HepG2 (cell line): ENCODE results near the gene PIEZO1. TPM values are rescaled to one million over a fixed set of nuclear protein-coding genes. Genes with fewer than 3 reads are reported as not detected.

Source experiments
- CHD4 ChIP-seq: fragments of 200-600 bp; sonication (generic); IDR thresholded peaks from 2 replicates; pipeline ENCODE4 v1.7.0; 2017; ENCODE audit warnings: mild to moderate bottlenecking, low read length, borderline replicate concordance
- EEA1 ChIP-seq: sonication (generic); formaldehyde crosslinking; IDR thresholded peaks from 2 replicates; pipeline ENCODE4 v1.5.1; 2020; ENCODE audit warnings: mild to moderate bottlenecking, missing genetic modification reagents, borderline replicate concordance
- FOXA3 ChIP-seq: IDR thresholded peaks from 2 replicates; pipeline ENCODE4 v1.6.1; 2016; ENCODE audit warnings: missing genetic modification reagents, missing compliant biosample characterization
- GTF2F1 ChIP-seq: fragments of 150-350 bp; IDR thresholded peaks from 2 replicates; pipeline ENCODE4 v1.6.1; 2014; ENCODE audit warnings: low read length
- HDAC1 ChIP-seq: sonication (generic); formaldehyde crosslinking; IDR thresholded peaks from 2 replicates; pipeline ENCODE4 v1.5.1; 2020; ENCODE audit warnings: mild to moderate bottlenecking, missing genetic modification reagents
- MATR3 ChIP-seq: sonication (generic); formaldehyde crosslinking; IDR thresholded peaks from 2 replicates; pipeline ENCODE4 v1.4.0; 2020; ENCODE audit warnings: missing genetic modification reagents
- NBN ChIP-seq: fragments of 450-650 bp; conservative IDR thresholded peaks from 2 replicates; pipeline ENCODE4 v1.6.1; 2017
- POLR2A ChIP-seq, 2 experiments: IDR thresholded peaks; 2 replicates each; pipeline ENCODE4 v1.6.1; 2011; ENCODE audit warnings: low read depth in 2 of 2, low read length in 2 of 2, mild to moderate bottlenecking in 1 of 2, moderate library complexity in 1 of 2; ENCODE audit not compliant: insufficient read depth in 1 of 2
- RFX5 ChIP-seq: IDR thresholded peaks from 2 replicates; pipeline ENCODE4 v1.6.1; 2011; ENCODE audit warnings: low read depth, low read length, improper control_type of control experiment
- SRSF4 ChIP-seq: fragments of 200-400 bp; formaldehyde crosslinking; IDR thresholded peaks from one replicate; pipeline ENCODE4 v1.6.1; 2018; ENCODE audit warnings: mild to moderate bottlenecking, low read depth, low read length, moderate library complexity; ENCODE audit not compliant: poor library complexity, severe bottlenecking
- ZC3H13 ChIP-seq: sonication (generic); formaldehyde crosslinking; IDR thresholded peaks from 2 replicates; pipeline ENCODE4 v1.8.1; 2023; ENCODE audit warnings: mild to moderate bottlenecking, missing genetic modification reagents, moderate library complexity
- ZNF17 ChIP-seq: sonication (generic); formaldehyde crosslinking; IDR thresholded peaks from 2 replicates; pipeline ENCODE4 v1.5.0; 2020; ENCODE audit warnings: mild to moderate bottlenecking, missing genetic modification reagents
- ZNF383 ChIP-seq: sonication (generic); formaldehyde crosslinking; IDR thresholded peaks from 2 replicates; pipeline ENCODE4 v1.4.0; 2020; ENCODE audit warnings: missing genetic modification reagents, mild to moderate bottlenecking, borderline replicate concordance
- ZNF549 ChIP-seq: sonication (generic); formaldehyde crosslinking; IDR thresholded peaks from 2 replicates; pipeline ENCODE4 v1.5.0; 2020; ENCODE audit warnings: missing genetic modification reagents
- polyA plus RNA-seq, 8 experiments: library from polyadenylated mRNA; depleted of rRNA in 3 of 8; stranded (reverse) in 7 of 8; unstranded in 1 of 8; fragments of >200 nt; fragmentation: Illumina TruSeq in 4 of 8; extraction: Trizol in 4 of 8; gene quantifications; 2 replicates each; pipeline versions ENCODE4 v1.2.1 to v1.2.3, GENCODE V29; 2011 to 2016; ENCODE audit warnings: low read depth in 4 of 8, missing spikeins in 1 of 8, mixed read lengths in 1 of 8; ENCODE audit not compliant: insufficient read depth in 1 of 8
- total RNA-seq, 5 experiments: library from RNA; depleted of rRNA; stranded (reverse); fragments of >200 nt; fragmentation: Illumina TruSeq; extraction: Trizol; gene quantifications; 2 replicates each; pipeline ENCODE4 v1.2.3, GENCODE V29; 2016; ENCODE audit warnings: low read depth in 1 of 5
- TF ChIP-seq, protein P1 (sequence below): sonication (generic); formaldehyde crosslinking; IDR thresholded peaks from 2 replicates; pipeline ENCODE4 v1.4.0; 2020; ENCODE audit warnings: mild to moderate bottlenecking, missing genetic modification reagents
- TF ChIP-seq, protein P2 (sequence below): sonication (generic); formaldehyde crosslinking; IDR thresholded peaks from 2 replicates; pipeline ENCODE4 v1.4.0; 2020; ENCODE audit warnings: missing genetic modification reagents

PIEZO1 gene
- total and polyA plus RNA-seq, 2 of the 13 experiments (the other 11 are each of a cell fraction or from before 2014, with no cell fraction given) = 67.9 to 85.0 TPM

- TF ChIP-seq, protein P1, sequence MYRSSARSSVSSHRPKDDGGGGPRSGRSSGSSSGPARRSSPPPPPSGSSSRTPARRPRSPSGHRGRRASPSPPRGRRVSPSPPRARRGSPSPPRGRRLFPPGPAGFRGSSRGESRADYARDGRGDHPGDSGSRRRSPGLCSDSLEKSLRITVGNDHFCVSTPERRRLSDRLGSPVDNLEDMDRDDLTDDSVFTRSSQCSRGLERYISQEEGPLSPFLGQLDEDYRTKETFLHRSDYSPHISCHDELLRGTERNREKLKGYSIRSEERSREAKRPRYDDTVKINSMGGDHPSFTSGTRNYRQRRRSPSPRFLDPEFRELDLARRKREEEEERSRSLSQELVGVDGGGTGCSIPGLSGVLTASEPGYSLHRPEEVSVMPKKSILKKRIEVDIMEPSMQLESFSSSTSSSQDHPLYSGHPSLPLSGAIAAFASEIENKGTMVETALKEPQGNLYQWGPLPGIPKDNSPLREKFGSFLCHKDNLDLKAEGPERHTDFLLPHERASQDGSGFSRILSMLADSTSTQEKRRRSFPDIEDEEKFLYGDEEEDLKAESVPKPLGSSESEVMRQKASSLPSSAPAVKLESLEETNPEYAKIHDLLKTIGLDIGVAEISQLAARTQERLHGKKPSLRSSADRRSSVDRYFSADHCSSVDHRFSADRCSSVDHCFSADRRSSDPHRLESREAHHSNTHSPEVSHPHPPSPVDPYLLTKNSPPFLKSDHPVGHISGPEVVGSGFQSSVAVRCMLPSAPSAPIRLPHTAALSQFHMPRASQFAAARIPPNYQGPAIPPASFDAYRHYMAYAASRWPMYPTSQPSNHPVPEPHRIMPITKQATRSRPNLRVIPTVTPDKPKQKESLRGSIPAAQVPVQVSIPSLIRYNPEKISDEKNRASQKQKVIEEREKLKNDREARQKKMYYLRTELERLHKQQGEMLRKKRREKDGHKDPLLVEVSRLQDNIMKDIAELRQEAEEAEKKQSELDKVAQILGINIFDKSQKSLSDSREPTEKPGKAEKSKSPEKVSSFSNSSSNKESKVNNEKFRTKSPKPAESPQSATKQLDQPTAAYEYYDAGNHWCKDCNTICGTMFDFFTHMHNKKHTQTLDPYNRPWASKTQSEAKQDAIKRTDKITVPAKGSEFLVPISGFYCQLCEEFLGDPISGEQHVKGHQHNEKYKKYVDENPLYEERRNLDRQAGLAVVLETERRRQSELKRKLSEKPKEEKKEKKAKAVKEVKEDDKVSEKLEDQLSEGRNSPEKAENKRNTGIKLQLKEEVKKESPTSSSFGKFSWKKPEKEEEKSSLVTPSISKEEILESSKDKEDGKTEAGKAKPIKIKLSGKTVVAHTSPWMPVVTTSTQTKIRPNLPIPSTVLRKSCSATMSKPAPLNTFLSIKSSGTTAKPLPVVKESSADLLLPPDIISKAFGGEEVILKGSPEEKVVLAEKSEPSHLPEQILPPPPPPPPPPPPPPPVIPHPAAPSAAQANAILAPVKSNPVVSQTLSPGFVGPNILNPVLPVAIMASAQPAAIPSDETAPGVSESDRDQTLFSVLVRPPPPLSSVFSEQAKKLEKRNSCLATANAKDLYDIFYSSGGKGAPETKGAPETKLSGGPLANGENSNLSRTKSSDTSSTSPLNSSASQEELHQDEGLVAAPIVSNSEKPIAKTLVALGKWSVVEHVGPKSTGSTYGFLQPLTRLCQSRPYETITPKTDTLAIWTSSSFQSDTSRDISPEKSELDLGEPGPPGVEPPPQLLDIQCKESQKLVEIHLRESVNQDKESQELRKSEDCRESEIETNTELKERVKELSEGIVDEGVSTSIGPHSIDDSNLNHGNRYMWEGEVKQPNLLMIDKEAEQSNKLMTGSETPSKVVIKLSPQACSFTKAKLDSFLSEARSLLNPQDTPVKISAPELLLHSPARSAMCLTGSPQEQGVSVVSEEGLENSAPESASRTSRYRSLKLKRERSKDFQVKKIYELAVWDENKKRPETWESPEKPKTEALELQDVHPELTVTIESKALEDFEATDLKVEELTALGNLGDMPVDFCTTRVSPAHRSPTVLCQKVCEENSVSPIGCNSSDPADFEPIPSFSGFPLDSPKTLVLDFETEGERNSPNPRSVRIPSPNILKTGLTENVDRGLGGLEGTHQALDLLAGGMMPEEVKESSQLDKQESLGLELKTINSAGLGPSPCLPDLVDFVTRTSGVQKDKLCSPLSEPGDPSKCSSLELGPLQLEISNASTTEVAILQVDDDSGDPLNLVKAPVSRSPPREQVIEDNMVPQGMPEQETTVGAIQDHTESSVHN (CRISPR knock-in tag) = no peak
- TF ChIP-seq GTF2F1 (no peak), CHD4 (no peak), NBN (no peak), RFX5 (no peak), ZC3H13 (peak; percentile 56; the same call in 1 of the 2 replicates), MATR3 (CRISPR knock-in tag) (no peak), FOXA3 (CRISPR knock-in tag) (no peak), EEA1 (0 out of 2 replicates have a peak, but pooled peaks have one; percentile 68), SRSF4 (no peak), ZNF549 (CRISPR knock-in tag) (no peak), HDAC1 (CRISPR knock-in tag) (peak; percentile 36; the same call in 1 of the 2 replicates), ZNF383 (CRISPR knock-in tag) (no peak), POLR2A (IDR thresholded peaks at IDR 0.05; ENCODE audit: insufficient read depth in 1 of 2, low read depth in 2 of 2, low read length in 2 of 2) (no peak), ZNF17 (no peak)
- TF ChIP-seq, protein P2, sequence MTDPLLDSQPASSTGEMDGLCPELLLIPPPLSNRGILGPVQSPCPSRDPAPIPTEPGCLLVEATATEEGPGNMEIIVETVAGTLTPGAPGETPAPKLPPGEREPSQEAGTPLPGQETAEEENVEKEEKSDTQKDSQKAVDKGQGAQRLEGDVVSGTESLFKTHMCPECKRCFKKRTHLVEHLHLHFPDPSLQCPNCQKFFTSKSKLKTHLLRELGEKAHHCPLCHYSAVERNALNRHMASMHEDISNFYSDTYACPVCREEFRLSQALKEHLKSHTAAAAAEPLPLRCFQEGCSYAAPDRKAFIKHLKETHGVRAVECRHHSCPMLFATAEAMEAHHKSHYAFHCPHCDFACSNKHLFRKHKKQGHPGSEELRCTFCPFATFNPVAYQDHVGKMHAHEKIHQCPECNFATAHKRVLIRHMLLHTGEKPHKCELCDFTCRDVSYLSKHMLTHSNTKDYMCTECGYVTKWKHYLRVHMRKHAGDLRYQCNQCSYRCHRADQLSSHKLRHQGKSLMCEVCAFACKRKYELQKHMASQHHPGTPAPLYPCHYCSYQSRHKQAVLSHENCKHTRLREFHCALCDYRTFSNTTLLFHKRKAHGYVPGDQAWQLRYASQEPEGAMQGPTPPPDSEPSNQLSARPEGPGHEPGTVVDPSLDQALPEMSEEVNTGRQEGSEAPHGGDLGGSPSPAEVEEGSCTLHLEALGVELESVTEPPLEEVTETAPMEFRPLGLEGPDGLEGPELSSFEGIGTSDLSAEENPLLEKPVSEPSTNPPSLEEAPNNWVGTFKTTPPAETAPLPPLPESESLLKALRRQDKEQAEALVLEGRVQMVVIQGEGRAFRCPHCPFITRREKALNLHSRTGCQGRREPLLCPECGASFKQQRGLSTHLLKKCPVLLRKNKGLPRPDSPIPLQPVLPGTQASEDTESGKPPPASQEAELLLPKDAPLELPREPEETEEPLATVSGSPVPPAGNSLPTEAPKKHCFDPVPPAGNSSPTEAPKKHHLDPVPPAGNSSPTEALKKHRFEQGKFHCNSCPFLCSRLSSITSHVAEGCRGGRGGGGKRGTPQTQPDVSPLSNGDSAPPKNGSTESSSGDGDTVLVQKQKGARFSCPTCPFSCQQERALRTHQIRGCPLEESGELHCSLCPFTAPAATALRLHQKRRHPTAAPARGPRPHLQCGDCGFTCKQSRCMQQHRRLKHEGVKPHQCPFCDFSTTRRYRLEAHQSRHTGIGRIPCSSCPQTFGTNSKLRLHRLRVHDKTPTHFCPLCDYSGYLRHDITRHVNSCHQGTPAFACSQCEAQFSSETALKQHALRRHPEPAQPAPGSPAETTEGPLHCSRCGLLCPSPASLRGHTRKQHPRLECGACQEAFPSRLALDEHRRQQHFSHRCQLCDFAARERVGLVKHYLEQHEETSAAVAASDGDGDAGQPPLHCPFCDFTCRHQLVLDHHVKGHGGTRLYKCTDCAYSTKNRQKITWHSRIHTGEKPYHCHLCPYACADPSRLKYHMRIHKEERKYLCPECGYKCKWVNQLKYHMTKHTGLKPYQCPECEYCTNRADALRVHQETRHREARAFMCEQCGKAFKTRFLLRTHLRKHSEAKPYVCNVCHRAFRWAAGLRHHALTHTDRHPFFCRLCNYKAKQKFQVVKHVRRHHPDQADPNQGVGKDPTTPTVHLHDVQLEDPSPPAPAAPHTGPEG (CRISPR knock-in tag) = no peak; the same call in 1 of the 2 replicates
Measured at GRCh38 chr16:88737298-88738150, 47.5 kb downstream of the PIEZO1 start (continued).
